GM19463 (cell line): Measurements from ENCODE around the gene MYO18B.
"Not testable (repeated sequence)": the region's sequence is repeated elsewhere in the genome, so short reads cannot be mapped to it uniquely, and the experiment has no call there.

Experiments used
- ATAC-seq: cut with Tn5 transposase; IDR thresholded peaks from one replicate; pipeline ENCODE4 v1.9.1; 2021; ENCODE audit warnings: mild to moderate bottlenecking, moderate library complexity; ENCODE audit not compliant: unreplicated experiment

The MYO18B gene

GRCh38 chr22:25741692-25742626 lies at the start of gene MYO18B:
Gene MYO18B (plus strand): TSS chr22:25742188. CDS start chr22:25761093, 18,905 bp downstream.
- ATAC-seq = no peak

GRCh38 chr22:25692397-25693267 lies 49.4 kb upstream of the MYO18B start:
- ATAC-seq = no peak

- ATAC-seq = no peak
These were observed 48.8 kb upstream of the MYO18B start for GRCh38 chr22:25693268-25693565.

- no peak for ATAC-seq
These were observed 47.6 kb upstream of the MYO18B start for GRCh38 chr22:25694196-25694907.

- ATAC-seq = no peak
These were observed 46.8 kb upstream of the MYO18B start for GRCh38 chr22:25695146-25695545.

GRCh38 chr22:25696763-25697162 lies 45.2 kb upstream of the MYO18B start:
- no peak for ATAC-seq

- ATAC-seq = no peak
These were observed 44.8 kb upstream of the MYO18B start for GRCh38 chr22:25697181-25697664.

GRCh38 chr22:25697978-25698377 lies 44.0 kb upstream of the MYO18B start:
- ATAC-seq = no peak

GRCh38 chr22:25698461-25698860 lies 43.5 kb upstream of the MYO18B start:
- ATAC-seq = no peak

- ATAC-seq = no peak
These were observed 43.0 kb upstream of the MYO18B start for GRCh38 chr22:25698978-25699377.

GRCh38 chr22:25701056-25701780 lies 40.8 kb upstream of the MYO18B start:
- ATAC-seq = no peak

- no peak for ATAC-seq
These were observed 39.9 kb upstream of the MYO18B start for GRCh38 chr22:25702040-25702439.

- ATAC-seq = no peak
These were observed 39.3 kb upstream of the MYO18B start for GRCh38 chr22:25702571-25703167.

- ATAC-seq = no peak
These were observed 37.3 kb upstream of the MYO18B start for GRCh38 chr22:25704701-25705100.

- ATAC-seq = no peak
These were observed 35.8 kb upstream of the MYO18B start for GRCh38 chr22:25706197-25706596.

GRCh38 chr22:25708430-25708829 lies 33.6 kb upstream of the MYO18B start:
- ATAC-seq = not testable (repeated sequence)

- ATAC-seq = no peak
These were observed 32.2 kb upstream of the MYO18B start for GRCh38 chr22:25709758-25710157.

- ATAC-seq = no peak
These were observed 31.5 kb upstream of the MYO18B start for GRCh38 chr22:25710501-25710900.

- no peak for ATAC-seq
These were observed 30.5 kb upstream of the MYO18B start for GRCh38 chr22:25711491-25711890.
